ENCODE measurements around the gene ILK. TPM values are rescaled to one million over a fixed set of nuclear protein-coding genes. Genes with fewer than 3 reads are reported as not detected.

Gene ILK
- total RNA-seq, 1 experiment from 2014 or later = 73.5 TPM

GRCh38 chr11:6607190-6607795 lies 3.7 kb downstream of the ILK start (continued):
- TF ChIP-seq CEBPB (IDR thresholded peaks at IDR 0.05; ENCODE audit: low read depth) = no peak
- no peak for TF ChIP-seq SRF (IDR thresholded peaks at IDR 0.05; ENCODE audit: low read depth)
- no peak for TF ChIP-seq CBX3 (IDR thresholded peaks at IDR 0.05; ENCODE audit: low read depth)
- no peak for TF ChIP-seq SIN3A (IDR thresholded peaks at IDR 0.05; ENCODE audit: low read depth)
- TF ChIP-seq ZNF274 (IDR thresholded peaks at IDR 0.05; ENCODE audit: low read depth, low read length) = no peak
- no peak for TF ChIP-seq TCF7L2 (IDR thresholded peaks at IDR 0.05; ENCODE audit: borderline replicate concordance, extremely low read depth, insufficient read depth, insufficient read length)
- no peak for TF ChIP-seq POLR2AphosphoS5 (IDR thresholded peaks at IDR 0.05; ENCODE audit: low read depth, low read length)
- TF ChIP-seq ZBTB33 (IDR thresholded peaks at IDR 0.05; ENCODE audit: extremely low read depth, insufficient replicate concordance, low read length) = no peak
- no peak for TF ChIP-seq EZH2 (IDR thresholded peaks at IDR 0.05)
- TF ChIP-seq JUND (IDR thresholded peaks at IDR 0.05) = no peak

- Histone ChIP-seq H3K4me3 (replicated peaks in 1 of 2; ENCODE audit: low read depth in 1 of 2, low read length in 2 of 2) (no peak overlapping the region), H3K36me3 (ENCODE audit: control insufficient read depth in 1 of 2, insufficient read depth in 2 of 2, low read length in 2 of 2) (peaks cover 21 to 42% of the 10 kb centered on the region in 2 experiments), H3K9me3 (ENCODE audit: control insufficient read depth in 1 of 2, insufficient read depth in 1 of 2, low read depth in 1 of 2, low read length in 2 of 2) (no peaks in the 10 kb centered on the region), H3K4me2 (ENCODE audit: low read length) (no peak overlapping the region), H3K9ac (ENCODE audit: low read length) (no peak overlapping the region), H3K27ac (ENCODE audit: low read depth, low read length) (peak overlapping the region; percentile 78; the same call in 1 of the 2 replicates), H3K9me2 (ENCODE audit: insufficient read depth) (no peaks in the 10 kb centered on the region), H3K27me3 (ENCODE audit: insufficient read depth, low read length) (no peaks in the 10 kb centered on the region), H2AFZ (ENCODE audit: low read depth, low read length, poor library complexity, severe bottlenecking) (no peak overlapping the region), H3K4me1 (ENCODE audit: control insufficient read depth in 1 of 2, insufficient read depth in 2 of 2, low read length in 2 of 2) (peaks cover 25 to 57% of the 10 kb centered on the region in 2 experiments), H3K79me2 (ENCODE audit: insufficient read depth, low read length) (peaks cover 73% of the 10 kb centered on the region), H4K20me1 (ENCODE audit: insufficient read depth) (no peaks in the 10 kb centered on the region)
- ChIA-PET CTCF (no interaction called here), POLR2A (no interaction called here), RAD21 (ENCODE audit: low non-redundant PET in 1 of 2, low total read pairs in 2 of 2, uncharacterized antibody in 2 of 2, unreplicated experiment in 2 of 2) (no interaction called here)
- BruUV-seq (replicated peaks) = no TSS peak
- no peak for DNase-seq (ENCODE audit: low read depth, low spot score)
- TF ChIP-seq EGR1 (IDR thresholded peaks at IDR 0.05; ENCODE audit: low read depth) = no peak
- no peak for TF ChIP-seq CEBPB (IDR thresholded peaks at IDR 0.05; ENCODE audit: low read depth)
- no peak for TF ChIP-seq EZH2phosphoT487 (IDR thresholded peaks at IDR 0.05; ENCODE audit: borderline replicate concordance)
- no peak for TF ChIP-seq ELF1 (IDR thresholded peaks at IDR 0.05; ENCODE audit: borderline replicate concordance, low read depth)
- no peak for TF ChIP-seq ZNF274 (IDR thresholded peaks at IDR 0.05; ENCODE audit: low read depth, low read length)
- no peak for TF ChIP-seq ATF3 (IDR thresholded peaks at IDR 0.05)
- no peak for TF ChIP-seq MAX (IDR thresholded peaks at IDR 0.05)
- no peak for TF ChIP-seq POLR2AphosphoS5 (IDR thresholded peaks at IDR 0.05; ENCODE audit: low read depth, low read length)
- ATAC-seq = no peak
- intact Hi-C loops (cut with micrococcal nuclease) = no loop called here
Measured at GRCh38 chr11:6608011-6608410, 4.4 kb downstream of the ILK start.

Measured in HCT116 (cell line).